GM18868 (cell line): Measurements from ENCODE around the gene CD9.

Source experiments
- ATAC-seq: cut with Tn5 transposase; IDR thresholded peaks from one replicate; pipeline ENCODE4 v1.9.1; 2021; ENCODE audit warnings: mild to moderate bottlenecking, moderate library complexity; ENCODE audit not compliant: unreplicated experiment

The CD9 gene

DNA sequence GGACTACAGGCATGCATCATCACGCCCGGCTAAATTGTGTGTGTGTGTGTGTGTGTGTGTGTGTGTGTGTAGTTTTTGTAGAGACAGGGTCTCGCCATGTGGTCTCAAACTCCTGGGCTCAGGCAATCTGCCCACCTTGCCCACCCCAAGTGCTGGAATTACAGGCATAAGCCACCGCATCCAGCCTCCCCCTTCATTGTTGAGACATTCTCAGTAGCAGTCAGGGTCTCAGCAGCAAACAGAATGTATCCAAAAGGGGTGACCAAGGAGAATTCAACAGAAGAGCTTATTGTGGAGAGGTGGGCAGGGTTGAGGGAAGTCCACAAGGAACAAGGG, 73.0 kb downstream of the CD9 start:
- ATAC-seq: no peak

DNA sequence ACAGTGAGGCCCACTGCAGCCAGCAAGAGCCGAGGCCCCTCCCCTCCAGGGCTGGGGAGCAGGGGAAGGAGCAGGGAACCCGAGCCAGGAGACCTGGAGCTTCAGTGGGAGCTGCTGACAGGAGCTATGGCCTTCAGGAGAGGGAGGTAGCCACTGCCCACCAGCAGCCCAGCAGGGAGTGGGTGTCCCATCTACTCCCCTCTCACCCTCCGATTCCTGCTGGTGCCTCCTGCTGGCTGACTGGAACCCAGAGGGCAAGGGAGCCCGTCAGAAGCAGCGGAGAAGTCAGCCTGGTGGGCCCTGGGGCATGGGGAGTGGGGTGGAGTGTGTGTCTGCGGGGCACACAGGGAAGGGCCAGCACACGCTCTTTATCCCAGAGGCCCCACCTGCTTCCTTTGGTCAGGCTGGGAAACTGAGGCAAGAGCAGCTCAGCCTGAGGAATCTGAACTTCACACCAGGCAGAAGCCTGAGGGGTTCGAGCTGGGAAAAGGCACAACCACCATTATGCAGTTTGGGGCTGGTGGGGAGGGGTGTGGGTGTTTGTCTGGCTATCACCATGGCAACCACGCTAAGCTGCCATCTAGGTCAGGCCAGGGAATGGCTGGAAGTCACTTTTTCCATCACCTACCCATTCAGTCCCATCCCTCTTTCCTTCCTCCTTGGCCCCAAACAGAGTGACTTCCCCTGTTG, 73.5 kb downstream of the CD9 start:
- no peak for ATAC-seq

DNA sequence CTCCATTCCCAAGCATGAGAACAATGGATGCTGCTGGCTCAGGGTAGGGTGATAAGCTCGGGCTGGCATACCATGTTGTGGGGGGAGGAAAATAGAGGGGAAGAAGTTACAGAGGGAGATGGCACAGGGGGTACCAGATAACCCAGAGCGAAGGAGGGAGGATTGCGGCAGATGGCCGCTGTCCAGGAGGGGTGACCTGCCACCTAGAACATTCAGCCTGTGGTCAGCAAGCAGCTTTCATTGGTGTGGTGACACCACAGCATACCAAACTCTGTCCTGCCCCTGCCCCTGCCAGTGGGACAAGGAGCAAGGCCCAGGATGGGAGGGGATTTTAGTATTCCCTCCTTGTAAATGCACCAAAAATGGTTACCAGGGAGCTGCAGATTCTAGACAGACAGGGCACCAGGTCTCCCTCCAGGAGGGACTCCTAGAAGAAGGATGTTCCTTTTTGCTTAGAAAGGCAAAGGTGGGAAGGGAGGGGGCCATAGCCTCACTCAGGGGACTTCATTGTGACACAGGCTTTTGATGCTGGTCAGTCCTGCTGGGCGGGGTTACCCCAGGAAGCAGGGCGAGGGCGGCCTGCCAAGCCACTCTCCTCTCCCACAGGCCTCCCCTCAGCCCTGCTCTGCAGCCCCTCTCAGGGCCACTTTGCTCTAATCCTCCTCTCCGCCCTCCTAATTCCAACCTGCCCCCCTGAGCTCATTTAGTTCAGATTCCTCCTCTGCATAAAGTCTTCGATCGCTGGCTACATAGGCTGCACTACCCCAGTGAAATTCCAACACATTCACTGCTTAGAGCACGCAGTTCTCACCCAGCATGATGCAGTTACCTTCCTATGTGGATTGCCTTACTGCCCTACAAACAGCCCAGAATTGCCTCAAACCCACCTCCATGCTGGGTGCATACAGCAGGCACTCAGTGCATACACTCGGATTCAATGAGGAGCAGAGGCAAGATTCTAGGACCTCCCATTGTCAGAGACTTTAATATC, 74.3 kb downstream of the CD9 start:
- ATAC-seq: no peak

DNA sequence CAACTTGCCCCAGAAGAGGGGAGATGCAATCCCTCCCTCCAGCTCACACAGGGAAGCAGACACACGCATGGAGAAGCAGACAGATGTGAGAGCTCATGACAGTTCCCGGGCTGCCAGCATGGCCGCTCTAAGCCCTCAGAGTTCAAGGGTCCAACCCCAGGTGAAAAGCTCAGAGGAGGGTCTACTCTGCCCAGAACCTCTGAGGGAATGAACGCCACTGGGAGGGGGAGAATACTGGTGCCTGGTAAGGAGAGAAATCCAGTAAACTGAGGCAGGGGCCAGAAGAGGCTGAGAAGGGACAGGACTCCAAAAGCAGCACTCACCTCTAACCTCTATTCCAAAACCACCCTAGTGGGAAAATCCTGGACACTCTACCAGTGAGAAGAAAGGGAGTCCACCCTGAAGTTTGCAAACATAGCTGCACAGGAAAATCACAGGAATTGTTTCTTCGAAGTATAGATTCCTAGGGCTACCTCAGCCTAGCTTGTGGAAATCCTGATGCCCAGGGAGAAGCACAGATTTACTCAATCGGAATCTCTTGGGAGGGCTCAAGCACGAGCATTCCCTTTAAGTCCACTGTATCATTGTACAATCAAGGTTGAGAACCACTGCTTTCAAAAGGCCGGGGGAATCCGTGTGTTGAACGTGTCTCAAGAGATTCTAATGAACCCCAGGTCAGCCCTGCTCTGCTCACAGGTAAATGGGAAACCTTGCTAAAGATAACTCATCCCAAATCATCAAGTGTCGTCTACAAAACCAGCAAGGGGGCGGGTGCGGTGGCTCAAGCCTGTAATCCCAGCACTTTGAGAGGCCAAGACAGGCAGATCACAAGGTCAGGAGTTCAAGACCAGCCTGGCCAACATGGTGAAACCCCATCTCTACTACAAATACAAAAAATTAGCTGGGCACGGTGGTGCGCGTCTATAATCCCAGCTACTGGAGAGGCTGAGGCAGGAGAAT, 76.0 kb downstream of the CD9 start:
- no peak for ATAC-seq

DNA sequence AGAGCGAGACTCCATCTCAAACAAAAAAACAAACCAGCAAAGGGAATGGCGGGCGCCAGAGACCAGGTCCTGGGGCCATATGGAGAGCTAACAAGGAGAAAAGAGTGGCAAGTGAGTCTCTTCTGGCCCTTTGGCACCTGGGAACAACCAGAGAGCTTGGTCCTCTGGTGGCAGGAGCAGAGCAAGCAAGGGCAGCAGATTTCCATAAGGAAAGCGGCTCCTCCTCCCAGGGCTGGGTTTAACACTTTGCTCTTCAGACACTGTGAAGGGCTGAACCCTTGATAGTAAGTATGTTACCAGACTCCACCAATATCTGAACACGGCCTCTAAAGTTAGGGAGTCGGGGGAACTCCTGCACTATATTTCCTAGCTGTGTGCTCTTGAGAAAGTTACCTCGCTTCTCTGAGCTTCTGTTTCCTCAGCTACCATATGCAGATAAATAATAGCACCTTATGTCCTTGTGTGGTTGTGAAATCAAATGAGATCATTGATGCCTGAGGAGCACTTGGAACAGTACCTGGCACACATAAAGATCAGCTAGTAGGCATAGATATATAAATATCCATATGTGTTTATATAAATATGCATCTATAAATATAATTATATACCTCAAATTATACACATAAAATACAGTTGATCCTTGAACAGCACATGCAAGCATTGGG, 76.9 kb downstream of the CD9 start:
- ATAC-seq: no peak

DNA sequence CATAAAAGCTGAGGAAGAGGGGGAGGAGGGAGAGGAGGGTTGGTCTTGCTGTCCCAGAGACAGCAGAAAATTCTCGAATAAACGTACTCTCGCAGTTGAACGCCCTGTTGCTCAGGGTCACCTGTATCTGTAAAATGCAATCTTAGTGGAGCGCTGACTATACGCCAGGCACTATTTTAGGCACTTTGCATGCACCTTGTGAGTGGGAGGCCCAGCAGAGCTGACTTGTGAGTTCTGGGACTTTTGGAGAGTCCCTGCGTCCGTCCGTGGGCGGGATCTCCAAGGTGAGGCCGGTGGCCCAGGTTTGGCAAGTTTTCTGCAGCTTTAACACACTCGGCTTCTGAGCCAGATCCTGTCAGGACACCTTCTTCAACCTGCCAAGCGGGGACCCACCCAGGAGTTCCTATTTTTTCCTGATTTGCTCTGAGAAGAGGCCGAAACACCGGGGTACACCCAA, 77.8 kb downstream of the CD9 start:
- peak; percentile 44 for ATAC-seq

DNA sequence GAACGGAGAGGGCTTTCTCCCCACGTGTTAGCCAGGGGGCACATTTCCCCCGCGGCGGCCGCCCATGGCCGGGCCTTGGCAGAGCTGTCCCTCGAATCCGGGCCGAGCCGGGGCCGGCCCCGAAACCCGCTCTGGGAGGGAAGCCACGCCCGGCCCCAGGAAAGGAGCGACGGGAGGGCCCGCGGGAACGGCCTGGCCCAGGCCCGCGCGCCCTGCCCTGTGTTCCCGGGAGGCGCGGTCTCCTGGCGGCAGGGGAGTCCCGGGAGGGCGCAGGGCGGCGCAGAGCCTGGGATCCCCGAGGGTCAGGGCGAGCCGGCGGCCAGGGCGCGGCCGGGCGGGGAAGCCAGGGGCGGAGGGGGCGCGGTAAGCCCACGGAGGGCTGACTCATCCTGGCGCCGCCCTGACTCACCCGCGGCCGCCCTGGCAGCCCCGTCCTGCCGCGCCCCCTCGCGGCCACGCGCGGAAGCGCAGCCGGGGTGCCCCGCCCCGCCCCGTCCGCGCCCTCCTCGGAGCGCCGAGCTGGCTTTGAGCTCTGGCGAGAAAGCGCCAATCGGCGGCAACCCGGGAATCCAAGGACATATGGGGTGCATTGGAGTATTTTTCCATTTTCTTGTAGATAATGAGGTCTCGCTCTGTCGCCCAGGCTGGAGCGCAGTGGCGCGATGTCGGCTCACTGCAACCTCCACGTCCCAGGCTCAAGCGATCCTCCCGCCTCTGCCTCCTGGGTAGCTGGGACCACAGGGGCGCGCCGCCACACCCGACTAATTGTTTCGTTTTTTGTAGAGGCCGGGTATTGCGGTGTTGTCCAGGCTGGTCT, 78.4 kb downstream of the CD9 start:
- peak; percentile 81 for ATAC-seq

DNA sequence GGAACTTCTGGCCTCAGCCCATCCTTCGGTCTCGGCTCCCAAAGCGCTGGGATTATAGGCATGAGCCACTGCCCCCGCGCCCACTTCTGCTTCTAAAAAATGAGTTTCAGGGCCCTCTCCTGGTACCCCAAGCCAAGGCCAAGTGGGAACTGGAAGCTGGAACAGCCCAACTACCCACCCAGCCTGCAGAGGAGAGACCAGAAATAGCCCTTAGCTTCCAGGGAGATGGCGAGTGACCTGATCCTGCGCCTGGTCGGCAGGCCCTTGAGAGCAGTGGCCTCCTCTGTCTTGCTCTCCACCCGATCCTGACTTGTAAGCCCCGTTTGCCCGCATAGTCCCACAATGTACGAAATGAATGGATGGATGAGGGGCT, 79.0 kb downstream of the CD9 start:
- ATAC-seq: no peak

DNA sequence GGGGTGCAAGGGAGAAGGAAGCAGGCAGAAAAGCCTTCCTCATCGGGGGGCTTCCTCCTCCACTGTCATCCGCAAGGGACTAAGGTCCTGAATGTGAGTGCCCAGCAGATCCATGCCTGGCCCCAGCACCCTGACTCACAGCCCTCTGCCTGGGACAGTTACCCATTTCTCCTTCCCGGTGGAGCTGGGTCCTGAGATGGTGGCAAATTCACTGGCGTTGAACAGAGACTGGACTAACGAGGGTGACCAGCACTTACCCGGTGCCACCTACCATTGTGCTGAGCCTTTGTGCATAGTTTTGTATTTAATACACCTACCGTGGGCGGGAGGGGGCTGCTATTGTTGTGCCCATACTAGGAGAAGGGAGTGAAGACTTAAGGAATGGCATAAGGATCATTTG, 79.4 kb downstream of the CD9 start:
- ATAC-seq: no peak

DNA sequence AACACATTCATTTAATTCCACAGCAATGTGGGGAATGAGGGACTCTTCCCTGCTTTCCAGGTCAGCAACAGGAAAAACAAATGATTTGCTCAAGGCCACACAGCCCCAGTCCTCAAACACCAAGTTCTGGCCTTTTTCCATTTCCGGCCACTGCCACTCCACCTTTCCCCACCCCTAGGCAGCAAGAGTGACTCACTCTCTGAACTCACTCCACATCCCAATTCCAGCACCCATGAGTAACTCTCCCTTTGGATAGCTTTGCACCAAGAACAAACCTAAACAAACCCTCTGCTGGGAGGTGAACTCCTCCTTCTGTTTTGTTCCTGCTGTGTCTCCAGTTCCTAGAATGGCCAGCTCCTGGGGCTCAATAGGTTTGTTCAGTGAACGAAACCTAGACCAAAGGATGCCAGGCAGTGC, 79.9 kb downstream of the CD9 start:
- ATAC-seq: no peak

DNA sequence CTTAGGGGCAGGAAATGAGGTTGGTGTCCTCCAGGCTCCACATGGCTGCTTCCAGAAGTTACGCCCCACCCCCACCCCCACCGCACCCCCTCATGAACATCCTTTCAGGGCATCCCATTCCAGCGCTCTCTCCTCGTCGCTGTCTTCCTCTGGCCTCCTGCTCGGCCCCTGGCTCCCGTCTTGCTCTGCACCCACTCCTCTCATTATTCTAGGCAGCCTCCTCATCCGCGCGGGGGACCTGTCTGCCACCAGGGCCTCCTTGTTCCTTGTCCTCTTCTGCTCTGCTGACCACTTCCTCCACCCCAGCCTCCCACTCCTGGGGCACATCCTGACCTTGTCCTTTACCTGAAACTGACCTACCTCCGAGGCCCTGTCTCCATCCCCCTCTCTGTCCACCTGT, 80.5 kb downstream of the CD9 start:
- ATAC-seq: no peak

DNA sequence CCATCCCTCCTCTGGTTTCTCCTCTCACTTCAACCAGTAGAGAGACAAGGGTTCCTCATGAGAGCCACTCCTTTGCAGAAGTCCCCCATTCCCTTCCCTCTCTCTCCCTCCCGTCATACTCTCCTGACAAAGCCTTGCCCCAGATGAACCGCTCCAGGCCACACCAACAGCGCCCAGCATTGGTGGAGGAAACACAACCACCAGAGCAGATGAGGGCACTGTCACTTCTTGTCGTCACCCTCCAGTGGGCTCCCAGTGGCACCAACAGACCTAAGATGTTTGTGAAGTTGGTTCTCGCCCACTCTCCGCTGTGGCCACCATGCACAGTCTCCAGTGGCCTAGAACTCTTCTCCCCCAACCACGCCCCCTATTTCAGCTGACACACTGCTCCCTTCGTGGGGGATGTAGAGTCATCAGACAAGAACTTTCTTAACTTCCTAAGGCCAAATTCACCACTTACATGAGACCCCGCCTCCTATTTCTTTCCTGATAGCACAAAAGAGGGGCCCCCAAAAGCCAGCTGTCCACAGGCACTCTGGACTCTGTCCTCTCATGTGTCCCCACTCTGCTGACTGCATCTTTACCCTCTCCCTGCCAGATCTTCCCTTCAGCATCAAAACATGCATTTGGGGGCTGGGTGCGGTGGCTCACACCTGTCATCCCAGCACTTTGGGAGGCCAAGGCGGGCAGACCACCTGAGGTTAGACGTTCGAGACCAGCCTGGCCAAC, 81.0 kb downstream of the CD9 start:
- no peak for ATAC-seq

DNA sequence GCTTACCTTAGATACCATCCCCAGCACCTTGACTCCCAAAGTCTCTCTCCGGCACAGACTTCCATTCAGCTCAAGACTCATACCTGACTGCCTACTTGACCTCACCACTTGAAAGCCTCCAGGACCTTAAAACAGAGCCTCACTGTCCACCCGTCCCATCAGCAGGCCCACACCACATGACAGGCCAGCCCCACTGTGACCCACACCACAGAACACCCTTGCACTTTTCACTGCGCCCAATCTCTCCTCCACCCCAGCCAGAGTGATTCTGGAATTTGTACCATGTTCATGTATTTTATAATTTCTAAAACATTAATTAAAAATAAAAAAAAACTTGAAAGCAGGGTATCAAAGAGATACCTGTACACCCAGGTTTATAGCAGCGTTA, 82.2 kb downstream of the CD9 start:
- no peak for ATAC-seq

DNA sequence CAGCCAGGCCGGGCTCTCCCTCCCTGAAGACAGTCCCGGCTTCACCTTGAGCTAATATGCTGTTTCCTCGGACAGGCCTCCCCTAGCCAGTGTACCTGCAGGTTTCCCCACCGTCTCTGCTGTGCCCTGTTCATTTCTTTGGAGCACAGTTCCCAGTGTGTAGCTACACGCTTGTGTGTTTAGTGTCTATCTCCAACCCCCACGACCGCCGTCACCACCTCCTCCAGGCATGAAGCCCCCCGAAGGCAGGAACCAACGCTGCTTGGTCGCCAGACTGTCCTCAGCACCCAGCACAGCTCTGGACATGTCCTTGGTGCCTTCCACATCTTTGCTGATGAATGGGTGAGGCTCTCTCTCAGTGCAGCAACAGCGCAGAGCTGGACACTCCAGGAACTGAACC, 84.1 kb downstream of the CD9 start:
- no peak for ATAC-seq

DNA sequence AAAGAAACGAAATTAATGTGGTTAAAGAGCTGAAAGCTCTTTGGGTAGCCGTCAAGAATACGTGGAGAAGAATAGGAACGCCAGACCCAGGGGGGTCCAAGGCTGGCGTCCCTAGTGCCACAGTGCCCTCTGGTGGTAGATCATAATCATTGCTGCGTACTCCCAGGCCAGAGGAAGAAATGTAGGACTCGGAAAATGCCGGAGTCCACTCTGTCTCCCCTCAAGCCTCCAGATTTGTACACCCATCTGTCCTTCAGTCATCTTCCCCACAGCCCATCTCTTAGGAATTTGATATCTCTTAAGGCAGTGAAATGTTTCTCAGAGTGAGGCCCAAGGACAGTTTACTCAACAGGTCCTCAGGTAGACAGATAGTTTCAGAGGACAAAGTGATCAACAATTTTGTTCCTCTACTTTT, 84.9 kb downstream of the CD9 start:
- no peak for ATAC-seq

DNA sequence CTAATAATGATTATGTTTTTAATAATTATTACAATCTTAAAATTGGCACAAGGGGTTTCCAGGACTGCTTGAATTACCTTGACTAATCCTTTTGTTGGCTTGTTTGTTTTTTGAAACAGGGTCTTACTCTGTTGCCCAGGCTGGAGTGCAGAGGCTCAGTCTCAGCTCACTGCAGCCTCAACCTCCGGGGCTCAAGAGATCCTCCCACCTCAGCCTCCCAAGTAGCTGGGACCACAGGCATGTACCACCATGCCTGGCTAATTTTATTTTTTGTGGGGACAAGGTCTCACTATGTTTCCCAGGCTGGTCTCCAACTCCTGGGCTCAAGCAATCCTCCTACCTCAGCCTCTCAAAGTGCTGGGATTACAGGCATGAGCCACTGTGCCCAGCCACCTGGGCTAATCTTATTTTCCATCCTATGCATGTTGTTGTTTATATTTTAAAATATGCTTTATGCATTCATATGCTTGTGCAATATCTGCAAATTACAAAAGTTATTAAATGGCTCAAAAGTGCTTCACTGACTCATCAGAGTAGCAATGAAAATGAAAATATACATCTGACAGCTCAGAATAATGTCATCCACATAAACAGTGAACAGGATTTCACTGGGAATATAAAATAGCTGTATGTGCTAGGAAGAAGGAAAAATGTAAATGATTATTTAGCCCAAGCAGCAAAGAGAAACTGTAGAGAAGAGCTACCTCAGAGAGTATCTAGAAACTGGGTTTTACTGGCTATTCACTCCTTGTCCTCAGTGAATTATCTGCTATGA, 85.5 kb downstream of the CD9 start:
- ATAC-seq: no peak
